ENCODE results near the gene OSBPL9.

OSBPL9 gene

DNA sequence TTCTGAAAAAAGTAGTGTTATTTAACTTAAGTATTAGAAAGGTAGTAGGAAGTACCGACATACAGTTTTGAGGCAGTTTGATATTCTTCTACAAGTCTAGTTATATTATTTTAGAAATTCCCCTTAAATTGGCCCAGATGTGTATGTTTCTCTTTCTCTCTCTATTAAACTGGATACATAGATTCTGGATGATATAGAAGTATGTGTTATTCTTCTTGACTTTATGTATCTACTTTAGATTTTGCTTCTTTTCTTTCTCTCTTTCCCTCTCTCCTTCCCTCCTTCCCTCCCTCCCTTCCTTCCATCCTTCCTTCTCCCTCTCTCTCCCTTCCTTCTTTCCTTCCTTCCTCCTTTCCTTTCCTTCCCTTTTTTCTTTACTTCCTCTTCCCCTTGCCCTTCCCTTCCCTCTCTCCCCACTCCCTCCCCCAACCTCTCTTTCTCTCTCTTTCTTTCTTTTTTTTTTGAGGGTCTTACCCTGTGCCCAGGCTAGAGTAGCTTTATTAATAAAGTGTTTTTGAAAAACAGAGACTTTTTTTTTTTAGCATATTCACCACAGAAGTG, 124.3 kb downstream of the OSBPL9 start:
- DNase-seq: no peak

- DNase-seq: no peak
Observed at GRCh38 chr1:51744506-51745303, 127.8 kb downstream of the OSBPL9 start.

DNA sequence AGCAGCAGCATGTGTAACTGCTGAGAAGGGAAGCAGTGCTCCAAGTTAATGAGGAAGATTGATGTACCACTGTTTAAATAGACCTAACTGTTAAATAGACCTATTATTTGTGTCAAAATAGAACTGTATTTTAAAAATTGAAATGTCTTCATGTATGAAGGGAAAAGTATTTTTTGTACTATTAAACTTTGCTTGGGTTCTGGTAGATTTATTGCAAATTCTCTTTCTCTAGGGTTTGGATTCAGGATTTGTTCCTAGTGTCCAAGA, 128.3 kb downstream of the OSBPL9 start:
- DNase-seq: no peak

DNA sequence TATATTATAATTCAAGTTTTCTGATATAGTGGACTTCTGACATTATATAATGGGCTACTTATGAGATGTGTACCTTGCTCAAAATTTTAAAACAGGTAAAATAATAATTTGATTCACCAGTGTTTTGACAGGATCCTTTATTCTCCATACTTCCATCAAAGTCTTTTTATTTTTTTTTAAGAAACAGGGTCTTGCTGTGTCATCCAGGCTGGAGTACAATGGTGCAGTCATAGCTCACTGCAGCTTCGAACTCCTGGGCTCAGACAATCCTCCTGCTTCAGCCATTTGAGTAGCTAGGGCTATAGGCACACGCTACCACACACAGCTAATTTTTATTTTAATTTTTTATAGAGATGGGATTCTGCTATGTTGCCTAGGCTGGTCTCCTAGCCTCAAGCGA, 132.3 kb downstream of the OSBPL9 start:
- DNase-seq: no peak

GRCh38 chr1:51750218-51750617, 133.3 kb downstream of the OSBPL9 start:
- DNase-seq: no peak

- DNase-seq: no peak
Observed at GRCh38 chr1:51750729-51751128, 133.8 kb downstream of the OSBPL9 start.

DNA sequence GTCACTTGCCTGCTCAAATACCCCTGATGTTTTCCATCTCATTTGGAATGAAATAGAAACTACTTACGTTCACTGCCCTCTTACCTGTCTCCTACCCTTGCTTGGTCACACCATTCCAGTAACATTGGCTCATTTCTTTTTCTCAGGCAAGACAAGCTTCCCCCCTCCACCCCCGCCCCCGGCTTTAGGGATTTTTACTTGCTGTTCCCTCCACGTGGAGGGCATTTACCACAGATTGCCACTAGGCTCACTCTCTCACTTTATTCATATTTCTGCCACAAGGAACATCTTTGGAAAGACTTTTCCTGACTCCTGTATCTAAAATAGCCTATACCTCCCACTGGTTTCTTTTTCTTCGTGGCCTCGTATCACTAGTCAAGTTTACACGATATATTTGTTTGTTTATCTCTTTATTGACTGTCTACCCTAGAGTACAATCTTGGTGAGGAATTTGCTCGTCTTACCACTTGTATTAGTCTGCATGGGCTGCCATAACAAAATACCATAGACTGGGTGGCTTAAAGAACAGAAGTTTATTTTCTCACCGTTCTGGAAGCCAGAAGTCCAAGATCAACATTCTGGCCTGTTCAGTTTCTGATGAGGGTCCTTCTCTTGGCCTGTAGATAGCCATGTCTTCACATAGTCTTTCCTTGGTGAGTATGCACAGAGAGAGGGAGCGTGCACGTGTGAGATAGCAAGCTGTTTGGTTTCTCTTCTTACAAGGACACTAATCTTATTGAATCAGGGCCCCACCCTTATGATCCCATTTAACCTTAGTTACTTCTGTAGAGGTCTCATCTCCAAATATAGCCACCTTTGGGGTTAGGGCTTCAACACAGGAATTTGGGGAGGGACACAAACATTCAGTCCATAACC, 135.4 kb downstream of the OSBPL9 start:
- no peak for DNase-seq

- no peak for DNase-seq
Observed at GRCh38 chr1:51753969-51754368, 137.1 kb downstream of the OSBPL9 start.

GRCh38 chr1:51754666-51755065, 137.8 kb downstream of the OSBPL9 start:
- DNase-seq: no peak

DNA sequence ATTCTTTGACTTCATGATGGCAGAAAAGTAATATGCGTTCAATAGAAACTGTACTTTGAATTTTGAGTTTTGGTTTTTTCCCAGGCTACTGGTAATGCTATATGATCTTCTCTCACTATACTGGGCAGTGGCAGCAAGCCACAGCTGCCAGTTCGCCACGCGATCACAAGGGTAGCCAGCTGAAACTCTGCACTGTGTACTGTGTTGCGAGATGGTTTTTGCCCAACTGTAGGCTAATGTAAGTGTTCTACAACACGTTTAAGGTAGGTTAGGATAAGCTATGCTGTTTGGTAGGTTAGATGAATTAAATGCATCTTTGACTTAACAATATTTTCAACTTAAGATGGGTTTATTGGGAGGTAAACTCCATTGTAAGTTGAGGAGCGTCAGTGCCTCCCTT, 138.5 kb downstream of the OSBPL9 start:
- DNase-seq: no peak

DNA sequence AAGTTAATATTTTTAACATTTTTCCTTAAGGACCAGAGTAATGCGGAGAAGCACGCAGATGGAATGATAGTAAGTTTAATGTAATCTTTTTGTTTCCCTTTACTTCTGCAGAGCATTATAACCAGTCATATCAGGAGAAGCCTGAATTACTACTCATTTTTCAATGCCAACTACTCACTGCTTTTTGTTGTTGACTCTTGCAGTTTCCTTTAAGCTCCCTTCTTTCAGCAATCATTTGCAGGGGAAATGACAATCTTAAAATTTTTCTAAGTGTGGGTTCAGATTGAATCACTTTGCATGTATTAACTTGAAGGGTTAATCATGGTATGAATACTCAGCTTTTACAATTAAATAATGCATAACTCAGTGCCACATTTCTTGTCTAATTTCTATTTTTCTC, 139.4 kb downstream of the OSBPL9 start:
- no peak for DNase-seq

DNA sequence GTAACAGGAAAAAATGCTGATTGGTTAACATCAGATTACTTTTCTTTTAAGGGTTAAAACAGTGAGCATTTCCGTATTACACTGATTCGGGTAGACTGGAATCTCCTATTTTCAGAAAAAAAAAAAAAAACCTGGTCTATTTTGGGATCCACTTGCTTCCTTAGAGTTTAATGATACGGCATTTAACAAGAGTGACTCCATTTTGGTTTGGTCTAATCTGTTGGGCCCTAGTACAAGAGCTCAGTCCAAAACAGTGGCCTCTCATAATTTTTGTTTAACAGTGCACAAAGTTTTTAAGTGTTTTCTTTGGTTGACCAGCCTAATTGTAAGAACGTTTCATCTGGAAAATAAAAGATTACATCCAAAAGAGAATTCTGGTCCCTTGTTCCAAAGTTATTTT, 141.4 kb downstream of the OSBPL9 start:
- DNase-seq: no peak

DNA sequence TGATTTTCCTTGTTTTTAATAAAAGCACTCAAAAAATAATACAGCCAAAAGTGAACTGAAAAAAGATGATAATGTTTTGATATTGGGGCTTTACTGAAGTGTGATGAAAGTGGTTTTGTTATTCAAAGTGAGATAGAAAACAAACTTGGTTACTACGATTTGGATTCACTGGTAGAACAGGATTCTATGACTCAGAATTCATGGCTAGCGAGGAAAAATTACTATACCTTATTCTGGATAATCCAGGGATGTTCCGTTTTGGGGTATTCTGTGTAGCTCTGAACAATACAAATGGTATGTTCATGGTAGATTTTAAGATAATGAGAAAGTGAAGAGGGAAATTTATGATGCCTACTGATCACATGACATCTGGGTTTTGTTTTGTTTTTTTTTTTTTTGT, 144.0 kb downstream of the OSBPL9 start:
- no peak for DNase-seq

- DNase-seq: no peak
Observed at GRCh38 chr1:51761351-51761750, 144.5 kb downstream of the OSBPL9 start.

DNA sequence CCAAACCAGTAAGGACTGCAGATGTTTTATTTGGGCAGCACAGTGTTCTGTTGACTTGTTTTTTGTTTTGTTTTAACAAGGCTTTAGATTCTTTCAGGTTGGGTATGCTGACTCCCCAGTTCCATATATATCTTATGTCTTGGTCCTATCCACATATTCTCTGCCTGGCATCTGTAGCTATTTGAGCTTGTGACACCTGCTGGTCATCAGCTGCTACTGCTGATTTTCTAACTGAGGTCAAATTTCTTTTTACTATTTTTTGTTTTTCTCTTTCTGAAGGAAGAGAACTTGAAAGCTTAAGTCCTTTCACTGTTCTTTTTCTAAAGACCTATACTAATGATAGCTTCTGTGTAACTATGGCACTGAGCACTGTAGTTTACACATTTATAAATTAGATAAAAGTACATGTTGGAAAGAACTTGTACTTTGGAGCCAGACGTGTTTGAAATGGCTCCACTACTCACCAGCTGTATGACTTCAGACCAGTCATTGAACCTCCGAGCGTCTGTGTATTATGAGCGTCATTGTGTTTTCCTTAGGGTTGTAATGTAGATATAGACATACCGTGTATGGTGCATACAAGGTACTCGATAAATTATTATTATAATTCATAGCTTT, 152.2 kb downstream of the OSBPL9 start:
- DNase-seq: peak in 1 of 4 experiments; percentile 3

DNA sequence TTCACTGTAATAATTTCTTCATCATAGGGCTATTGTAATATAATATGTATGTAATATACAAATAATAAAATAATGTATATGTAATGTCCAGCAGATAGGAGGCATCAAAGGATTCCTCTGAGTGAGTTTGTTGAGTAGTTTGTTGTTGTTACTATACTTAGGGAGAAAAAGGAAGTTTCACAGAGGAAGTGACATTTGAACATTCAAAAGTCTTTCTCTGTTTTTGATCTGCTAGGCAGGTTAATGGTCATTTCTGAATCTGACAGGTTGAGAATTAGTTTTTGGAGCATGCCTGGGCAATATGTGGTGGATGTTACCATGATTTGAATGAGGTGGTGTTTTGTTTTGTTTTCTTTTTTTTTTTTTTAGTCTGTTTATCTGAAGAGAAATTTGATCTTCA, 159.5 kb downstream of the OSBPL9 start:
- no peak for DNase-seq

- DNase-seq: no peak
Observed at GRCh38 chr1:51780927-51781326, 164.0 kb downstream of the OSBPL9 start.

DNA sequence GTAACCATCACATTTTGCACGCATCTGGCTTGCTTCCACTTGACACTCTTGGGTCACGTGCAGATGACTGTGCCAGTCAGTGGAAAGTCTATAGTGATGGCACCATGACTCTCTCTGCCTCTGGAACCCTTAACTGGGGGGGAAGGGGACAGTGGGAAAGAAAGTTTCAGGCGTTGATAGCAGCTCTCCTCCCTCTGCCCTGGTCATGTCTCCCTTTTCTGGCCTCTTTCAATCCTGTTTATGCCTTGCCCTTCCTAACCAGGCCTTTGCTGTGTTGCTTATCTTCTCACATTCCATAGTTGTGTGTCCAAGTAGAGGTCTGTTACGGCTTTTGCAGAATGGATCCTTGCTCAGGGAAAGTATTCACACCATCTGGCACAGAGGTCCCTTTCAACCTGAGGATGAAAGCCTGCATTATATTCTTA, 168.1 kb downstream of the OSBPL9 start:
- no peak for DNase-seq

GRCh38 chr1:51788938-51789337, 172.0 kb downstream of the OSBPL9 start:
- no peak for DNase-seq

DNA sequence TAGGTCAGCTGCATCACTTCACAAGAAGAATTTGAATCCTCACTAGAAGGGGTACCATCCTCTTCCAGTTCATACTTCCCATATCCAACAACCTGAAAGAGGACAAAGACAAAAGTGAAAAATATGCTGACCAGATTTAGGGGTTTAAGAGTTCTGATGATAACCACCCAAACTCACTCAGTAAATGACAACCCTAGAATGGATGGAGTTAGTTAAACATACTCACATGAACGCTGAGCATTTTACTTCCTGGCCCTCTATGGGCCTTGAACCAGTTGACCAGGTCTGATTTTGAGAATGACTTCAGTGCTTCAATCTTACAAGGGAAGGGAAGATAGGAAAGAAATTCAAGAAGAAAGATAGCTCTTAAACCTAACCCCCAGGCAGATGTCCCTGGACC, 172.4 kb downstream of the OSBPL9 start:
- DNase-seq: no peak

- no peak for DNase-seq
Observed at GRCh38 chr1:51790385-51790784, 173.5 kb downstream of the OSBPL9 start.

DNA sequence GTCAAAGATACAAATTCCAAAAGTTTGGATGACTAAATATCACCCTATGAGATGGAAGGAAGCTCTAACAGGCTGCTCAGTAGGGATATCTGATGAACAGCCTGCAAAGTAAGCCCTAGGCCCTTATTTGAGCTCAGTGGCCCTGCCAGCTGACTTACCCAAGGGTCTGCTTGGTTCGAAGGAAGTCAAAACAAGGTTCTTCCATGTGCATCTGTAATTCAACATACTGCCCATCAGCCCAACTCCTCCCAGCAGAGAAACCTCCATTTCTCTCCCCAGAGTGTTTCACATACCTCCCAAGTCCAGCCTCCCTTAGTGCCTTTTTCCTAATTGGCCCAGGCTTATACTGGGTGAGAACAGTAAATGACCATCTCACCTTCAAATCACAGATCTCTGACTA, 175.0 kb downstream of the OSBPL9 start:
- no peak for DNase-seq

GRCh38 chr1:51792864-51793263, 176.0 kb downstream of the OSBPL9 start:
- no peak for DNase-seq

DNA sequence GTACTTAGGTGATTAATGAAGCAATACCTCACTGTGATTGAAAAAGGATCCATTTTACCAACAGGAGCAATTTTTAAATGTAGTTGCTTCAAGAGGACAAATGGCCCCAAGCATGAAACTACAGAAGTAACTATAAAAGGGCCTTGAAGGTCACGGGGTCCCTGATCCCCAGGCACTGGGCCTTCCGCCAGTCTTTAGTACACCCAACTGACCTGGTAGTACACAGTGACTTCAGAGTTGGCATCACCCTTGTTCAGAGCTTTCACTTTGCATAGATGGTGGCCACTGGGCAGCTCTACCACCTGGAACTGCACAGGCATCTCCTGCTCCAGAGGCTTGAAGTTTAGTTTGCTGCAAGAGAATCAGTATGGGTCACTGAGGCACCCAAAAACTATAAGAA, 177.4 kb downstream of the OSBPL9 start:
- no peak for DNase-seq
